ENCODE measurements around the gene KRT32.
A peak's percentile ranks its signal among the peaks of the same experiment; 100 is the strongest.

- TF ChIP-seq CTCF (conservative IDR thresholded peaks at IDR 0.05; ENCODE audit: low read depth, low read length) (peak; percentile 46; the same call in 1 of the 2 replicates), EZH2 (IDR thresholded peaks at IDR 0.05; ENCODE audit: low read length, unreplicated experiment) (no peak), EZH2phosphoT487 (IDR thresholded peaks at IDR 0.05; ENCODE audit: borderline replicate concordance, low read length) (no peak)
These were observed 19.8 kb upstream of the KRT32 start for GRCh38 chr17:41486809-41487530.
